ENCODE results near the gene CCN2.

DNA sequence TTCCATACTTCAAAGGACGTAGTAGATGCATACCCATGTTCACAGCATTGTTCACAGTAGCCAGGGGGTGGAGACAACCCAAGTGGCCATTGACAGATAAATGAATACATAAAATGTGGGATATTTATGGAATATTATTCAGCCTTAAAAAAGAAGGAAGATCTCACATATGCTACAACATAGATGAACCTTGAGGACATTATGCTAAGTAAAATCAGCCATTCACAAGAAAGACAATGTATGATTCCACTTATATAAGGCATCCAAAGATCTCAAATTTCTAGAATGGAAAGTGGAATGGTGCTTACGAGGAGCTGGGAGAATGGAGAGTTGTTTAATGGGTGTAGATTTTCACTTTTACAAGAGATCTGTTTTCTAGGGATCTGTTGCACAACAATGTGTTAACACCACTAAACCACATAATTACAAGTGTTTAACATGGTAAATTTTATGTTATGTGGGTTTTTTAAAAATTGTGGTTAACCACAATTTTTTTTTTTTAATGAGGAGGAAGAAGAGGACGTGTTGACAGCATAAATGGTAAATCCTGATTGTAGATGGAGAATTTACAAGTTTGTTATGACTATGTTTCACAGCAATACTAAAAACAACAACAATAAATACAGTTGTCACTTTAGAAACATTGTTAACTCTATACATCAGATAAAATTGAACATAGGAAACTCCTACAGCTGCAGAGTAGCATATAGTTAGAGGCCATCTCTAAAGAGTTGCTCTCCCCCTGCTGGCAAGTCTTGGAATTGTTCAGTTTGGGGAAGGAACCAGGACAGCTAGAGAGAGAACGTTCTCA, 41.6 kb downstream of the CCN2 start:
- TF ChIP-seq, protein P1, sequence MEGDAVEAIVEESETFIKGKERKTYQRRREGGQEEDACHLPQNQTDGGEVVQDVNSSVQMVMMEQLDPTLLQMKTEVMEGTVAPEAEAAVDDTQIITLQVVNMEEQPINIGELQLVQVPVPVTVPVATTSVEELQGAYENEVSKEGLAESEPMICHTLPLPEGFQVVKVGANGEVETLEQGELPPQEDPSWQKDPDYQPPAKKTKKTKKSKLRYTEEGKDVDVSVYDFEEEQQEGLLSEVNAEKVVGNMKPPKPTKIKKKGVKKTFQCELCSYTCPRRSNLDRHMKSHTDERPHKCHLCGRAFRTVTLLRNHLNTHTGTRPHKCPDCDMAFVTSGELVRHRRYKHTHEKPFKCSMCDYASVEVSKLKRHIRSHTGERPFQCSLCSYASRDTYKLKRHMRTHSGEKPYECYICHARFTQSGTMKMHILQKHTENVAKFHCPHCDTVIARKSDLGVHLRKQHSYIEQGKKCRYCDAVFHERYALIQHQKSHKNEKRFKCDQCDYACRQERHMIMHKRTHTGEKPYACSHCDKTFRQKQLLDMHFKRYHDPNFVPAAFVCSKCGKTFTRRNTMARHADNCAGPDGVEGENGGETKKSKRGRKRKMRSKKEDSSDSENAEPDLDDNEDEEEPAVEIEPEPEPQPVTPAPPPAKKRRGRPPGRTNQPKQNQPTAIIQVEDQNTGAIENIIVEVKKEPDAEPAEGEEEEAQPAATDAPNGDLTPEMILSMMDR (conservative IDR thresholded peaks at IDR 0.05), result peak; percentile 99
- TF ChIP-seq EZH2 (IDR thresholded peaks at IDR 0.05; ENCODE audit: low read depth), result no peak
